H9 (cell line): ENCODE data around the gene FAF1. TPM values are rescaled to one million over a fixed set of nuclear protein-coding genes. Genes with fewer than 3 reads are reported as not detected.
A peak's percentile ranks its signal among the peaks of the same experiment; 100 is the strongest.

Experiments used
- DNase-seq: peaks from one replicate; pipeline ENCODE4 v3.0.0-alpha.2; 2017
- H2AFZ ChIP-seq: one replicate; pipeline ENCODE4 v1.6.1; 2013; ENCODE audit warnings: mild to moderate bottlenecking, low read length, control low read depth, moderate library complexity
- H2AK5ac ChIP-seq: 2 replicates; pipeline ENCODE4 v1.6.1; 2013; ENCODE audit warnings: low read length, control low read depth, mixed read lengths; ENCODE audit not compliant: insufficient read length
- H2BK120ac ChIP-seq: one replicate; pipeline ENCODE4 v1.6.1; 2013; ENCODE audit warnings: low read depth, mild to moderate bottlenecking, low read length, control low read depth, inconsistent platforms; ENCODE audit not compliant: poor library complexity, severe bottlenecking
- H2BK12ac ChIP-seq: 2 replicates; pipeline ENCODE4 v1.6.1; 2013; ENCODE audit warnings: low read length, control low read depth, mixed read lengths, low read depth; ENCODE audit not compliant: insufficient read length
- H2BK15ac ChIP-seq: 2 replicates; pipeline ENCODE4 v1.6.1; 2013; ENCODE audit warnings: low read depth, low read length, control low read depth
- H2BK20ac ChIP-seq: one replicate; pipeline ENCODE4 v1.6.1; 2013; ENCODE audit warnings: low read depth, mild to moderate bottlenecking, low read length, control low read depth, inconsistent platforms; ENCODE audit not compliant: poor library complexity, severe bottlenecking
- H2BK5ac ChIP-seq: 2 replicates; pipeline ENCODE4 v1.6.1; 2013; ENCODE audit warnings: low read length, control low read depth, mixed read lengths; ENCODE audit not compliant: insufficient read length
- H3K14ac ChIP-seq: 2 replicates; pipeline ENCODE4 v1.6.1; 2013; ENCODE audit warnings: low read length, control low read depth; ENCODE audit not compliant: insufficient read depth
- H3K18ac ChIP-seq: 2 replicates; pipeline ENCODE4 v1.6.1; 2013; ENCODE audit warnings: low read depth, mild to moderate bottlenecking, mixed read lengths, low read length, control low read depth; ENCODE audit not compliant: insufficient read length
- H3K23ac ChIP-seq: 2 replicates; pipeline ENCODE4 v1.6.1; 2013; ENCODE audit warnings: low read length, control low read depth, mixed read lengths, low read depth; ENCODE audit not compliant: insufficient read length
- H3K23me2 ChIP-seq: 2 replicates; pipeline ENCODE4 v1.6.1; 2013; ENCODE audit warnings: low read depth, mild to moderate bottlenecking, mixed read lengths, low read length, control low read depth; ENCODE audit not compliant: insufficient read length, poor library complexity, severe bottlenecking
- H3K27ac ChIP-seq: 2 replicates; pipeline ENCODE4 v1.5.1; 2013; ENCODE audit warnings: low read length, control low read depth, mixed read lengths, low read depth; ENCODE audit not compliant: insufficient read length
- H3K27me3 ChIP-seq: 2 replicates; pipeline ENCODE4 v1.6.1; 2013; ENCODE audit warnings: low read length, control low read depth, inconsistent platforms; ENCODE audit not compliant: insufficient read depth
- H3K4ac ChIP-seq: 2 replicates; pipeline ENCODE4 v1.6.1; 2013; ENCODE audit warnings: low read depth, mild to moderate bottlenecking, control low read depth, inconsistent platforms, low read length, moderate library complexity
- H3K4me1 ChIP-seq: 2 replicates; pipeline ENCODE4 v1.6.1; 2013; ENCODE audit warnings: low read length, control low read depth, inconsistent platforms; ENCODE audit not compliant: insufficient read depth
- H3K4me2 ChIP-seq: 2 replicates; pipeline ENCODE4 v1.6.1; 2013; ENCODE audit warnings: low read length, control low read depth, mixed read lengths; ENCODE audit not compliant: insufficient read length, insufficient read depth
- H3K56ac ChIP-seq: 2 replicates; pipeline ENCODE4 v1.6.1; 2013; ENCODE audit warnings: low read depth, mild to moderate bottlenecking, mixed read lengths, low read length, control low read depth; ENCODE audit not compliant: insufficient read length
- H3K79me1 ChIP-seq: 2 replicates; pipeline ENCODE4 v1.6.1; 2013; ENCODE audit warnings: low read depth, mild to moderate bottlenecking, moderate library complexity, low read length, control low read depth, inconsistent platforms; ENCODE audit not compliant: insufficient read depth, poor library complexity, severe bottlenecking
- H3K79me2 ChIP-seq: 2 replicates; pipeline ENCODE4 v1.6.1; 2013; ENCODE audit warnings: low read length, control low read depth, inconsistent platforms; ENCODE audit not compliant: insufficient read depth
- H3K9ac ChIP-seq: 2 replicates; pipeline ENCODE4 v1.6.1; 2013; ENCODE audit warnings: low read length, control low read depth, mixed read lengths; ENCODE audit not compliant: insufficient read length; ENCODE audit errors: extremely low read depth
- H3K9me3 ChIP-seq: one replicate; pipeline ENCODE4 v1.6.1; 2013; ENCODE audit warnings: low read depth, low read length, inconsistent platforms; ENCODE audit not compliant: control insufficient read depth
- H3T11ph ChIP-seq: one replicate; pipeline ENCODE4 v1.6.1; 2013; ENCODE audit warnings: mild to moderate bottlenecking, low read length, control low read depth, inconsistent platforms
- H4K20me1 ChIP-seq: one replicate; pipeline ENCODE4 v1.6.1; 2013; ENCODE audit not compliant: control insufficient read depth, insufficient read length, insufficient read depth
- H4K5ac ChIP-seq: 2 replicates; pipeline ENCODE4 v1.6.1; 2013; ENCODE audit warnings: low read depth, mild to moderate bottlenecking, mixed read lengths, low read length, control low read depth; ENCODE audit not compliant: insufficient read length
- H4K8ac ChIP-seq: replicated peaks from 2 replicates; pipeline ENCODE4 v1.6.1; 2013; ENCODE audit warnings: low read length, control low read depth, mixed read lengths, low read depth; ENCODE audit not compliant: insufficient read length
- H4K91ac ChIP-seq: 2 replicates; pipeline ENCODE4 v1.6.1; 2013; ENCODE audit warnings: low read depth, mild to moderate bottlenecking, moderate library complexity, mixed read lengths, low read length, control low read depth; ENCODE audit not compliant: insufficient read length
- H3K27ac Mint-ChIP-seq, 3 experiments: 2 replicates in 2 of 3; 3 replicates in 1 of 3; pipeline ENCODE4 v1.8.0; 2020 to 2021; ENCODE audit warnings: mixed read lengths in 3 of 3, mild to moderate bottlenecking in 1 of 3, moderate library complexity in 1 of 3
- H3K27me3 Mint-ChIP-seq: 2 replicates; pipeline ENCODE4 v1.8.0; 2021; ENCODE audit warnings: low read depth, mild to moderate bottlenecking, moderate library complexity, mixed read lengths
- H3K36me3 Mint-ChIP-seq, 3 experiments: 2 replicates in 2 of 3; 3 replicates in 1 of 3; pipeline ENCODE4 v1.8.0; 2020 to 2021; ENCODE audit warnings: low read depth in 3 of 3, mixed read lengths in 3 of 3; ENCODE audit not compliant: insufficient read depth in 1 of 3
- H3K4me1 Mint-ChIP-seq, 2 experiments: 2 replicates each; pipeline ENCODE4 v1.8.0; 2020; ENCODE audit warnings: mixed read lengths in 2 of 2
- H3K4me3 Mint-ChIP-seq, 2 experiments: 2 replicates in 1 of 2; 3 replicates in 1 of 2; pipeline ENCODE4 v1.8.0; 2020 to 2021; ENCODE audit warnings: mild to moderate bottlenecking in 2 of 2, mixed read lengths in 2 of 2, moderate library complexity in 1 of 2
- H3K9me3 Mint-ChIP-seq, 2 experiments: 2 replicates in 1 of 2; 3 replicates in 1 of 2; pipeline ENCODE4 v1.8.0; 2020; ENCODE audit warnings: mild to moderate bottlenecking in 2 of 2, mixed read lengths in 2 of 2, moderate library complexity in 1 of 2
- WGBS: extraction: QIAGEN DNeasy Blood & Tissue Kit; methylation state at CpG from one replicate; pipeline ENCODE4 v1.1.7; 2013; ENCODE audit warnings: missing lambda C conversion rate, low lambda C conversion rate, mixed read lengths; ENCODE audit not compliant: insufficient read length; ENCODE audit errors: extremely low coverage; 5-methylcytosine and 5-hydroxymethylcytosine counted together
- total RNA-seq: library from RNA; stranded (reverse); gene quantifications from 2 replicates; pipeline ENCODE4 v1.2.1, GENCODE V29; 2021
- TF ChIP-seq, protein P1 (sequence below): fragments of 200-600 bp; sonication (generic); conservative IDR thresholded peaks from 3 replicates; pipeline ENCODE4 v1.8.0; 2021; ENCODE audit warnings: antibody characterized with exemption, mild to moderate bottlenecking

The FAF1 gene
- total RNA-seq, 1 experiment from 2014 or later: 60.8 TPM

DNA sequence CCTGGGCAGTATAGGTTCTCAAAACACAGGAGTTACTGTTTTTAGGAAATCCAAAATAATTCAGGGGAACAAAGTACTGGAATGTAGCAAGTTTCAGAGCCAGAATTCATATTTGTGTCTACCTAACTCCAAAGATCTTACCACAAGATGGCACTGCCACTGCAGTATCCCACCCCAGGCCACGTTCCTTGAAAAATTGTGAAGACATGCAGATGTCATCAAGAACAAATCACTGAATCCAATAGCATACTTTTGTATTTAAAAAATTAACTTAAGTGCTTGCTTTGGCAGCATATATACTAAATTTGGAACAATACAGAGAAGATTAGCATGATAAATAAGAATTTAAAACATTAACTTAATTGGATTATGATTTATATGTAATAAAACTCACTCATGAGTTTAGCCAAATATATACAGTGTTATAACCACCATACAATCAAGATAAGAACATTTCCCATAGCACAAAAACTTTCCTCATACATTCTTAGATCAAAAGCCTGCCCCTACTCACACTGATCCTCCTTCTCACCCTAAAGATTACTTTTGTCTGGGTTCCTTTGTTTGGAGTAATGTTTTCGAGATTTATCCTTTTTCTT is 209.9 kb downstream of the FAF1 start:
- Histone ChIP-seq H3K4me1 (no peaks in the 10 kb centered on the region), H2BK12ac (no peak overlapping the region), H2BK15ac (no peak overlapping the region), H4K20me1 (no peaks in the 10 kb centered on the region), H3T11ph (no peak overlapping the region), H3K23me2 (no peaks in the 10 kb centered on the region), H4K5ac (no peak overlapping the region), H2BK120ac (no peak overlapping the region), H3K4ac (no peak overlapping the region), H2AK5ac (no peak overlapping the region), H2AFZ (no peak overlapping the region), H3K9ac (no peak overlapping the region), H3K79me2 (no peaks in the 10 kb centered on the region), H3K9me3 (no peaks in the 10 kb centered on the region), H3K27me3 (no peaks in the 10 kb centered on the region), H3K56ac (no peak overlapping the region), H3K14ac (no peak overlapping the region), H3K4me2 (no peak overlapping the region), H3K27ac (no peak overlapping the region), H3K18ac (no peak overlapping the region), H3K79me1 (no peaks in the 10 kb centered on the region), H2BK20ac (no peak overlapping the region), H3K23ac (no peak overlapping the region), H4K8ac (no peak overlapping the region), H4K91ac (no peak overlapping the region), H2BK5ac (no peak overlapping the region)
- no peaks in the 10 kb centered on the region for H3K27me3 Mint-ChIP-seq
- no peak for DNase-seq
- no peak overlapping the region for H3K4me3 Mint-ChIP-seq
- no peaks in the 10 kb centered on the region for H3K4me1 Mint-ChIP-seq
- H3K9me3 Mint-ChIP-seq: peaks cover 0 to 4% of the 10 kb centered on the region in 2 experiments; a peak in 2 of 5 replicates
- H3K36me3 Mint-ChIP-seq: peaks cover 8 to 12% (median 10%) of the 10 kb centered on the region in 3 experiments; a peak in 5 of 7 replicates
- WGBS: no CpG with 5 or more reads among the region's 2 CpGs
- TF ChIP-seq, protein P1, sequence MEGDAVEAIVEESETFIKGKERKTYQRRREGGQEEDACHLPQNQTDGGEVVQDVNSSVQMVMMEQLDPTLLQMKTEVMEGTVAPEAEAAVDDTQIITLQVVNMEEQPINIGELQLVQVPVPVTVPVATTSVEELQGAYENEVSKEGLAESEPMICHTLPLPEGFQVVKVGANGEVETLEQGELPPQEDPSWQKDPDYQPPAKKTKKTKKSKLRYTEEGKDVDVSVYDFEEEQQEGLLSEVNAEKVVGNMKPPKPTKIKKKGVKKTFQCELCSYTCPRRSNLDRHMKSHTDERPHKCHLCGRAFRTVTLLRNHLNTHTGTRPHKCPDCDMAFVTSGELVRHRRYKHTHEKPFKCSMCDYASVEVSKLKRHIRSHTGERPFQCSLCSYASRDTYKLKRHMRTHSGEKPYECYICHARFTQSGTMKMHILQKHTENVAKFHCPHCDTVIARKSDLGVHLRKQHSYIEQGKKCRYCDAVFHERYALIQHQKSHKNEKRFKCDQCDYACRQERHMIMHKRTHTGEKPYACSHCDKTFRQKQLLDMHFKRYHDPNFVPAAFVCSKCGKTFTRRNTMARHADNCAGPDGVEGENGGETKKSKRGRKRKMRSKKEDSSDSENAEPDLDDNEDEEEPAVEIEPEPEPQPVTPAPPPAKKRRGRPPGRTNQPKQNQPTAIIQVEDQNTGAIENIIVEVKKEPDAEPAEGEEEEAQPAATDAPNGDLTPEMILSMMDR: peak; percentile 50; the same call in 2 of the 3 replicates
- H3K27ac Mint-ChIP-seq: no peak overlapping the region
